GM10266 (cell line): ENCODE measurements around the gene IGF2BP2.

Experiments
- DNase-seq: peaks from one replicate; pipeline ENCODE4 v3.0.0; 2012; ENCODE audit errors: extremely low spot score
- CTCF ChIP-seq: IDR thresholded peaks from 2 replicates; pipeline ENCODE4 v1.5.1; 2012; ENCODE audit warnings: mild to moderate bottlenecking, low read depth; ENCODE audit not compliant: control insufficient read depth, insufficient read depth; ENCODE audit errors: missing control alignments

IGF2BP2 gene

GRCh38 chr3:185825006-185825638 is at the start of gene IGF2BP2:
Gene IGF2BP2 (minus strand): TSS chr3:185825042. CDS start chr3:185824960, 82 bp downstream.
- TF ChIP-seq CTCF = no peak
- DNase-seq = peak; percentile 88

- DNase-seq = no peak
- no peak for TF ChIP-seq CTCF
Observed at GRCh38 chr3:185874119-185874518, 49.3 kb upstream of the IGF2BP2 start.

GRCh38 chr3:185867650-185868049 is 42.8 kb upstream of the IGF2BP2 start:
- no peak for TF ChIP-seq CTCF
- no peak for DNase-seq

GRCh38 chr3:185866995-185867394 is 42.2 kb upstream of the IGF2BP2 start:
- no peak for TF ChIP-seq CTCF
- no peak for DNase-seq

GRCh38 chr3:185866555-185866954 is 41.7 kb upstream of the IGF2BP2 start:
- no peak for TF ChIP-seq CTCF

GRCh38 chr3:185865247-185865646 is 40.4 kb upstream of the IGF2BP2 start:
- DNase-seq = no peak
- TF ChIP-seq CTCF = no peak

More at GRCh38 chr3:185866555-185866954, 41.7 kb upstream of the IGF2BP2 start:
- no peak for DNase-seq

GRCh38 chr3:185864767-185865166 is 39.9 kb upstream of the IGF2BP2 start:
- no peak for TF ChIP-seq CTCF
- no peak for DNase-seq
